A673 (cell line): Measurements from ENCODE around the gene SDHC.

Experiments used
- CTCF ChIP-seq: fragments of 300-800, 200-600 bp; sonication (generic); conservative IDR thresholded peaks from 2 replicates; pipeline ENCODE4 v1.5.1; 2017; ENCODE audit warnings: low read depth, mild to moderate bottlenecking, antibody characterized with exemption, low read length, moderate library complexity, mixed read lengths
- EZH2 ChIP-seq: fragments of 200-600 bp; sonication (generic); IDR thresholded peaks from 2 replicates; pipeline ENCODE4 v1.6.1; 2017; ENCODE audit warnings: borderline replicate concordance, low read depth, mild to moderate bottlenecking, mixed read lengths, antibody characterized with exemption, low read length; ENCODE audit not compliant: poor library complexity, severe bottlenecking

GRCh38 chr1:161313554-161314200 is 504 bp upstream of the SDHC start:
- TF ChIP-seq CTCF (no peak), EZH2 (no peak)
